Parathyroid adenoma (tissue), 2 donors: ENCODE results near the gene NUP133.
A peak's percentile ranks its signal among the peaks of the same experiment; 100 is the strongest.
"Not testable (repeated sequence)": the region's sequence is repeated elsewhere in the genome, so short reads cannot be mapped to it uniquely, and the experiment has no call there.

ENCODE experiments used
- H2AFZ ChIP-seq: fragments of 300-600 bp; sonication (generic); one replicate; pipeline ENCODE4 v1.7.0; 2017; ENCODE audit warnings: antibody characterized with exemption, mild to moderate bottlenecking
- H3K27ac ChIP-seq: fragments of 300-600 bp; sonication (generic); one replicate; pipeline ENCODE4 v1.7.0; 2017
- H3K27me3 ChIP-seq: fragments of 300-600 bp; sonication (generic); one replicate; pipeline ENCODE4 v1.7.0; 2017; ENCODE audit warnings: low read length; ENCODE audit not compliant: control insufficient read depth, insufficient read depth
- H3K36me3 ChIP-seq: fragments of 300-600 bp; sonication (generic); one replicate; pipeline ENCODE4 v1.7.0; 2017; ENCODE audit warnings: low read length; ENCODE audit not compliant: control insufficient read depth, insufficient read depth
- H3K4me1 ChIP-seq: fragments of 300-600 bp; sonication (generic); one replicate; pipeline ENCODE4 v1.7.0; 2017; ENCODE audit warnings: control low read depth
- H3K4me2 ChIP-seq: fragments of 300-600 bp; sonication (generic); one replicate; pipeline ENCODE4 v1.7.0; 2017; ENCODE audit warnings: low read length
- H3K4me3 ChIP-seq: fragments of 300-600 bp; sonication (generic); one replicate; pipeline ENCODE4 v1.7.0; 2017; ENCODE audit warnings: low read depth, low read length
- H3K79me2 ChIP-seq: fragments of 300-600 bp; sonication (generic); one replicate; pipeline ENCODE4 v1.7.0; 2017; ENCODE audit warnings: control low read depth
- H3K9ac ChIP-seq: fragments of 300-600 bp; sonication (generic); one replicate; pipeline ENCODE4 v1.7.0; 2017; ENCODE audit warnings: mild to moderate bottlenecking
- H3K9me3 ChIP-seq: fragments of 300-600 bp; sonication (generic); one replicate; pipeline ENCODE4 v1.7.0; 2017; ENCODE audit warnings: low read length; ENCODE audit not compliant: control insufficient read depth
- CTCF ChIP-seq: fragments of 300-600 bp; sonication (generic); IDR thresholded peaks from one replicate; pipeline ENCODE4 v1.7.0; 2017; ENCODE audit warnings: antibody characterized with exemption, mild to moderate bottlenecking
- donor health status: primary hyperparathyroidism.

NUP133 gene

GRCh38 chr1:229531326-229531725, 23.2 kb upstream of the NUP133 start:
- Histone ChIP-seq H3K27me3 (no peaks in the 10 kb centered on the region), H3K4me3 (no peak overlapping the region), H3K79me2 (no peaks in the 10 kb centered on the region), H3K9ac (no peak overlapping the region), H3K4me1 (no peaks in the 10 kb centered on the region), H3K9me3 (no peaks in the 10 kb centered on the region), H3K4me2 (no peak overlapping the region), H2AFZ (no peak overlapping the region), H3K36me3 (no peaks in the 10 kb centered on the region), H3K27ac (no peak overlapping the region)
- TF ChIP-seq CTCF, result no peak

- TF ChIP-seq CTCF, result no peak
- no peaks in the 10 kb centered on the region for H3K79me2 ChIP-seq
Observed at GRCh38 chr1:229529639-229530038, 21.5 kb upstream of the NUP133 start.

GRCh38 chr1:229526695-229527094, 18.6 kb upstream of the NUP133 start:
- H3K4me2 ChIP-seq, result no peak overlapping the region
- H2AFZ ChIP-seq, result no peak overlapping the region
- no peak overlapping the region for H3K9ac ChIP-seq
- TF ChIP-seq CTCF, result no peak
- H3K27ac ChIP-seq, result no peak overlapping the region
- H3K27me3 ChIP-seq, result no peaks in the 10 kb centered on the region
- H3K4me3 ChIP-seq, result no peak overlapping the region
- no peaks in the 10 kb centered on the region for H3K9me3 ChIP-seq
- no peaks in the 10 kb centered on the region for H3K79me2 ChIP-seq
- no peaks in the 10 kb centered on the region for H3K36me3 ChIP-seq
- no peaks in the 10 kb centered on the region for H3K4me1 ChIP-seq

More at GRCh38 chr1:229529639-229530038, 21.5 kb upstream of the NUP133 start:
- Histone ChIP-seq H3K36me3 (no peaks in the 10 kb centered on the region), H3K4me2 (no peak overlapping the region), H3K27me3 (no peaks in the 10 kb centered on the region), H3K4me3 (no peak overlapping the region), H2AFZ (no peak overlapping the region), H3K9me3 (no peaks in the 10 kb centered on the region), H3K9ac (no peak overlapping the region), H3K27ac (no peak overlapping the region), H3K4me1 (no peaks in the 10 kb centered on the region)

- H2AFZ ChIP-seq, result no peak overlapping the region
- H3K27ac ChIP-seq, result no peak overlapping the region
- no peaks in the 10 kb centered on the region for H3K4me1 ChIP-seq
- no peaks in the 10 kb centered on the region for H3K36me3 ChIP-seq
- no peak overlapping the region for H3K9ac ChIP-seq
- H3K79me2 ChIP-seq, result no peaks in the 10 kb centered on the region
- no peaks in the 10 kb centered on the region for H3K9me3 ChIP-seq
- no peaks in the 10 kb centered on the region for H3K27me3 ChIP-seq
- H3K4me2 ChIP-seq, result no peak overlapping the region
- no peak overlapping the region for H3K4me3 ChIP-seq
- TF ChIP-seq CTCF, result no peak
Observed at GRCh38 chr1:229523052-229523451, 14.9 kb upstream of the NUP133 start.

- no peak overlapping the region for H3K4me2 ChIP-seq
- H3K9ac ChIP-seq, result no peak overlapping the region
- no peak overlapping the region for H2AFZ ChIP-seq
- H3K4me3 ChIP-seq, result no peak overlapping the region
- H3K36me3 ChIP-seq, result no peaks in the 10 kb centered on the region
- H3K79me2 ChIP-seq, result no peaks in the 10 kb centered on the region
- no peak overlapping the region for H3K27ac ChIP-seq
- peak; percentile 70 for TF ChIP-seq CTCF
- H3K27me3 ChIP-seq, result no peaks in the 10 kb centered on the region
- no peaks in the 10 kb centered on the region for H3K4me1 ChIP-seq
- H3K9me3 ChIP-seq, result no peaks in the 10 kb centered on the region
Observed at GRCh38 chr1:229514578-229515275, 6.6 kb upstream of the NUP133 start.

- not testable (repeated sequence) for H3K9me3 ChIP-seq, H2AFZ ChIP-seq, H3K27ac ChIP-seq, H3K9ac ChIP-seq, H3K79me2 ChIP-seq, H3K27me3 ChIP-seq, H3K4me3 ChIP-seq, H3K36me3 ChIP-seq, H3K4me1 ChIP-seq, H3K4me2 ChIP-seq
Observed at GRCh38 chr1:229511625-229512024, 3.5 kb upstream of the NUP133 start.

- not testable (repeated sequence) for H2AFZ ChIP-seq, H3K4me1 ChIP-seq, H3K9me3 ChIP-seq, H3K4me2 ChIP-seq, H3K36me3 ChIP-seq, H3K27ac ChIP-seq, H3K79me2 ChIP-seq, H3K9ac ChIP-seq, H3K27me3 ChIP-seq, H3K4me3 ChIP-seq
Observed at GRCh38 chr1:229511201-229511600, 3.1 kb upstream of the NUP133 start.
